HG03575 (cell line): Measurements from ENCODE around the gene RAB5IF.

Source experiments
- ATAC-seq: cut with Tn5 transposase; IDR thresholded peaks from one replicate; pipeline ENCODE4 v1.9.1; 2021; ENCODE audit not compliant: unreplicated experiment, insufficient number of reproducible peaks, low FRiP score; ENCODE audit errors: extremely low read depth

RAB5IF gene

DNA sequence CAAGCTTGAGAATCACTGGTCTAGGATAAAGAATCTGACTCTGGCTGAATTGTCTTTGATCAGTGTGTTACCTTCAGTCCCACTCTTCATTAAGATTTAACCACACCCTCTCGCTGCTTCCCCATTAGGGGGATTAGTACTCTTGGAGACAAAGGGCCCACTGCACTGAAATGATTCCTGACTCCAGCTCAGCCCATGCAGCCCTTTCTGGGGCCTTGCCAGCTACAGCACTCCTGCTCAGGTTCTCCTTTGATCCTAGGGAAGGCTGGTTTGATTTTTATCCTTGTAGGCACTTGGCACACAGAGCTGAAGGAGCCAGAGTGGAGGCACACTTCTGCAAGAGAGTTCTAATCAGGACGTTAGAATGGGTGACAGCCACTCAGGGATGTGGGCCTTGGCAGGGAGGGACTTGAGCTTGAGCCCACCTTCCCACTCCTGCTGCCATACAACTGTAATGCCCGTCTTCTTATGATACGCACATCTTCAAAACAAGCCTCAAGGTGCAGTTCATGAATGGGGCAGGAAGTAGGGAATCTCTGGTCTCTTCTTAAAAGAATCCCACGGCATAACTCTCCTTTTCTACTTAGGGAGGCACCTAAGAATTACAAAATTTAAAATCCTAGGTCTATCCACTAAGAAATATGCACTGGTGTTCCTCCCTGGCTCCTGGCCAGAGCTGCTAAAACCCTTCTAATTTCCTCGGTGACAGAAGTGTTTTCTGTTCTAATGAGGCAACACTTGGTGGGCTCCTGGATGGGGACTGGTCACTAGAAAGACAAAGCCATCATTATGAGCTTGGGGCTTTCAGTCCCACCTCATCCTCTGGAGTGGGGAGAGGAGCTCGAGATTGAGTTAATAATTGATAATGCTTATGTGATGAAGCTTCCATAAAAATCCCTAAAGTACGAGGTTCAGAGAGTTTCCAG lies 41.9 kb downstream of the RAB5IF start:
- ATAC-seq = no peak

DNA sequence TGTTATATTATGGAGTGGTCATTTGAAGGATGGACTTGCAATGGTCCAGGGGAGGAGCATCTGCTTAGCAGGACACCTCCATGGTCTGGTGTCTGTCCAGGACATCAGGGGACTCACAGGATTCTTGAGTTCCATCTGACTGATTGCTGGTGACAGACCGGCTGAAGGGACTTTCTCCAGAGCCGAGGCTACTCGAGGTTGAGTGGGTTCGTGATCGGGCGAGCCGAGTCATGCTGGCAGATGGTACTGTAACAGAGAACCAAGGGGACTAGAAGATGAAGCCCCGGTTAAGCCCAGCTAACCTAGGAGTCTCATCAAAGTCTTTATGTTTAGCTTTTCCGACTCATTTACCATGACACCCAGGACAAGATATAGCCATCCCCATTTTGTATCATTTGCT lies 47.9 kb downstream of the RAB5IF start:
- no peak for ATAC-seq

GRCh38 chr20:36654506-36654905 lies 48.9 kb downstream of the RAB5IF start:
- no peak for ATAC-seq

DNA sequence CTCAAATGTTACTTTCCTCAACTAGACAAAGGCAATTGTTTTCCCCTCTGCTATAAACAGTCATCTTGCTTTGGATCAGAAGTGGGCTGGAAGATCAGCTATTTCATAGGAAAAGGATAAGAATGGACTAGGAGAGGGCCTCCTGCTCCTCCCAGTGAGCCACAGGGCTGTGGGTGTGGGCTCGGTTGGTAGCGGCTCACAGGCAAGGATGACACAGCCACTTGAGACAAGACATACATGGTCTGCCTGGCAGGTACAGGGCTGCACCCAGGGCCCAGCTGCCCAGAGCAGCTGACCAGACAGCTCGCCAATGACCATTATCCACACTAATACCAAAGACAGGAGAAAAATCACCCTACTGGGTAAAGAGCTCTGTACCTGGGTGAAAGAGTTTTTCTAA lies 49.4 kb downstream of the RAB5IF start:
- no peak for ATAC-seq

DNA sequence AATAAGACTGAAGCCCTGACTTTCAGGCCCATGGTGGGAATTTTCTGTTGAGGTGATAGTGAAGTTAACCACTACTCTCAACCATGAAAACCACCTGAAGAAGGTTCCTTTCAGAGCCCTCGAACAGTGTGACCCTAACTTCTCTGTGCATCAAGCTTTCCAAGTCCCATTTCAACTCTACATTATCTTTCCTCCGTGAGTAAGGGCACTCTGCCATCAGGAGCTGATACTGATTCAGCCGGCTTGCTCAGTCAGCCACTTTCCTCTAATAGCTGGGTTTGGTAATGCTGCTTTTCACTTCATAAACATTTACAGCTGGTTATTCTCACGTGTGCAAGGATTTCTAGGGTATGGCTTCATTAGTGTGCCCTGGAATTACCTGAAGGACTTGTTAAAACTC lies 51.2 kb downstream of the RAB5IF start:
- no peak for ATAC-seq

DNA sequence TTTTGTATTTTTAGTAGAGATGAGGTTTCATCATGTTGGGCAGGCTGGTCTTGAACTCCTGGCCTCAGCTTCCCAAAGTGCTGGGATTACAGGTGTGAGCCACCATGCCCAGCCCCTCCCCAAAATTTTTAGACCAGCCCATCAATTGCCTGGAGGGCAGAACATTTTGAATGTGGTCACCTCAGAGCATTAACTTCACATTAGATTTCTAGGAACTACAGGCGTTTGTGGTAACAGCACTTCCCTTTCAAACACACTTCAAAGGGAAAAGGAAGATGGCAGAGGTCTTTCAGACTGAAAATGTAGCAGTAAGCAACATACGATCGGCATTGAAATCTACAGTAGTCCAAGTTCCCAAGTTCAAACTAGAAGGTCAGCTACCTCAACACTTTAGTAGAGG lies 52.7 kb downstream of the RAB5IF start:
- no peak for ATAC-seq
